Heart right ventricle (tissue), 16 donors: Measurements from ENCODE around the gene MSH5. TPM values are rescaled to one million over a fixed set of nuclear protein-coding genes. Genes with fewer than 3 reads are reported as not detected.
"Not testable (repeated sequence)": the region's sequence is repeated elsewhere in the genome, so short reads cannot be mapped to it uniquely, and the experiment has no call there.

Experiments
- ATAC-seq, 8 donors: fragments of 200-7000 bp; cut with Tn5 transposase; one replicate each; pipeline ENCODE4 v1.9.1; 2020; ENCODE audit warnings: mild to moderate bottlenecking in 8 of 8, moderate library complexity in 8 of 8, moderate number of reproducible peaks in 1 of 8
- DNase-seq, 2 donors: peaks; one replicate each; pipeline ENCODE4 v3.0.0-alpha.2; 2020
- H3K27ac ChIP-seq, 10 donors: fragments of 200-600 bp; sonication (generic) in 2 of 10; one replicate each; pipeline versions ENCODE4 v1.5.0 to v1.8.0; 2020 to 2022; ENCODE audit warnings: mild to moderate bottlenecking in 3 of 10
- H3K27me3 ChIP-seq, 7 donors: fragments of 200-600 bp; one replicate each; pipeline ENCODE4 v1.8.0; 2021 to 2022; ENCODE audit warnings: mild to moderate bottlenecking in 2 of 7
- H3K36me3 ChIP-seq, 9 donors: fragments of 200-600 bp; sonication (generic) in 1 of 9; one replicate each; pipeline versions ENCODE4 v1.5.0 to v1.8.0; 2020 to 2022; ENCODE audit warnings: mild to moderate bottlenecking in 2 of 9
- H3K4me1 ChIP-seq, 9 donors: fragments of 200-600 bp; sonication (generic) in 1 of 9; one replicate each; pipeline versions ENCODE4 v1.5.0 to v1.8.0; 2020 to 2022; ENCODE audit warnings: mild to moderate bottlenecking in 4 of 9
- H3K4me3 ChIP-seq, 10 donors: fragments of 200-600 bp; sonication (generic) in 2 of 10; one replicate each; pipeline versions ENCODE4 v1.5.0 to v1.8.0; 2020 to 2022; ENCODE audit warnings: mild to moderate bottlenecking in 7 of 10, moderate library complexity in 2 of 10
- H3K9me3 ChIP-seq, 11 donors: fragments of 200-600 bp in 10 of 11; sonication (generic) in 2 of 11; one replicate each; pipeline versions ENCODE4 v1.5.0 to v1.8.0; 2013 to 2022; ENCODE audit warnings: mild to moderate bottlenecking in 2 of 11, control low read depth in 1 of 11, moderate library complexity in 1 of 11
- WGBS, 2 donors: extraction: QIAGEN DNeasy Blood & Tissue Kit; methylation state at CpG; one replicate each; pipeline ENCODE4 v1.1.7; 2013; ENCODE audit warnings: inconsistent platforms in 1 of 2; 5-methylcytosine and 5-hydroxymethylcytosine counted together
- intact Hi-C, 10 donors: fragments of 100-400 bp; cut with DNase I; formaldehyde crosslinking; loops; one replicate each; pipeline versions ENCODE4 v1.11.1 to v1.14.2; 2022
- polyA plus RNA-seq, 2 donors: library from polyadenylated mRNA; stranded (reverse); fragments of 200-250 nt; gene quantifications; one replicate each; pipeline ENCODE4 v1.2.3, GENCODE V29; 2013
- total RNA-seq, 10 donors: library from RNA; stranded (reverse); fragmentation: NEBNext Ultra II Directional in 3 of 10; extraction: Animal tissue kit (Norgen Biotek cat#: 25700) in 3 of 10; gene quantifications; one replicate each; pipeline versions ENCODE4 v1.2.1 to v1.2.4, GENCODE V29; 2021 to 2023
- TF ChIP-seq, protein P1 (sequence below), 9 donors: fragments of 200-600 bp; sonication (generic) in 2 of 9; IDR thresholded peaks; one replicate each; pipeline versions ENCODE4 v1.5.0 to v1.8.0; 2021 to 2022; ENCODE audit warnings: antibody characterized with exemption in 9 of 9, mild to moderate bottlenecking in 5 of 9, moderate library complexity in 1 of 9
- donor health status: Arrhythmogenic right ventricular cardiomyopathy.
- donor health status: ischemic (EF 13 %, LVEDD 7.1; RV severe dilation, severe dysfunction).
- donor health status: healthy with polysubstance abuse.
- donor health status: DM: no; HTN: yes; CAD: no.
- donor health status: DM: no; HTN: no; CAD: no.
- donor health status: ischemic (EF 25% LVEDD 6.9; RV normal size, moderate dysfunction).
- donor health status: ischemic (EF 25% LVEDD 5.7; RV mildly dilated, moderate dysfunction).
- donor health status: healthy.
- donor health status: DM: yes; HTN: yes; CAD: no.
- donor health status: Ischemic cardiomyopathy.
- donor health status: ischemic (EF 35%, LVEDD 5.7; RV mildly dilated, moderate dysfunction).
- donor health status: nonischemic (EF 11% LVEDD 7.7; RV severe dilation, severe dysfunction).
- donor health status: DM: yes; HTN: yes; CAD: no.
- donor health status: PGD.
- donor health status: ischemic (EF 29% LVEDD 5.4; RV normal size, mild dysfunction).
- donor health status: nonischemic (EF 23%, LVEDD 6.1; RV moderate dilation, normal function).

Gene MSH5
- total and polyA plus RNA-seq, 12 donors = 0.89 to 6.1 (median 2.6) TPM

DNA sequence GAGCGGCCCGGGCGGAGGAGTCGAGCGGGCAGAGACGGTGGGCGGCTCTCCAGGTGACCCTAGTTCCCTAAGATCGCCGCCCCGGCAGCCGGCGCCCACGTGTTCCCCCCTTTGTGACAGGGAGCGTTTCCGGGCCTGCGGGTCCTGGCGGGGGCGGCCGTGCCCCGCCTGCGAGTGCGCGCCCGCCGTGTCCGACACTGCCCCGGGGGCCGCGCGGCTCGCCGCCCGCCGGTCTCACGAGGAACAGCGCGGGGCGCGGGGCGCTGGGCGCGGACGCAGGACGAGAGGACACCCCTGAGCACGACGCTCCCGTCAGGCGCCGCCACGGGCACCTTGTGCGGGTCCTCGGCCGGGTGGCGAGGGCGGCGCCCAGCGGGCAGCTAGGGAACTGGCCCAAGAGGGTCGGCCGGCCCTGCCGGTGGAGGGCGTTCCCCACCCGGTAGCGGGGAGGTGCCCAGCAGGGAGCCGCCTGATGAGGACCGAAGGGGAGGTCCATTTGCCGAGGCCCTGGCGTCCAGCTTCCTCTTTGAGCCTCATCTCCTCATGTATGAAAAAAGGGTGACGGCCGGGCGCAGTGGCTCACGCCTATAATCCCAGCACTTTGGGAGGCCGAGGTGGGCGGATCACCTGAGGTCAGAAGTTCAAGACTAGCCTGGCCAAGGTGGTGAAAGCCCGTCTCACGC is 56.0 kb downstream of the MSH5 start, which contains the start of gene VARS1:
Gene VARS1, minus strand, starts transcription at position 137 of the 683 bp plus-strand sequence. CDS start 535 bp downstream, outside the sequence.
- TF ChIP-seq, protein P1, sequence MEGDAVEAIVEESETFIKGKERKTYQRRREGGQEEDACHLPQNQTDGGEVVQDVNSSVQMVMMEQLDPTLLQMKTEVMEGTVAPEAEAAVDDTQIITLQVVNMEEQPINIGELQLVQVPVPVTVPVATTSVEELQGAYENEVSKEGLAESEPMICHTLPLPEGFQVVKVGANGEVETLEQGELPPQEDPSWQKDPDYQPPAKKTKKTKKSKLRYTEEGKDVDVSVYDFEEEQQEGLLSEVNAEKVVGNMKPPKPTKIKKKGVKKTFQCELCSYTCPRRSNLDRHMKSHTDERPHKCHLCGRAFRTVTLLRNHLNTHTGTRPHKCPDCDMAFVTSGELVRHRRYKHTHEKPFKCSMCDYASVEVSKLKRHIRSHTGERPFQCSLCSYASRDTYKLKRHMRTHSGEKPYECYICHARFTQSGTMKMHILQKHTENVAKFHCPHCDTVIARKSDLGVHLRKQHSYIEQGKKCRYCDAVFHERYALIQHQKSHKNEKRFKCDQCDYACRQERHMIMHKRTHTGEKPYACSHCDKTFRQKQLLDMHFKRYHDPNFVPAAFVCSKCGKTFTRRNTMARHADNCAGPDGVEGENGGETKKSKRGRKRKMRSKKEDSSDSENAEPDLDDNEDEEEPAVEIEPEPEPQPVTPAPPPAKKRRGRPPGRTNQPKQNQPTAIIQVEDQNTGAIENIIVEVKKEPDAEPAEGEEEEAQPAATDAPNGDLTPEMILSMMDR (IDR thresholded peaks at IDR 0.05) = peak; percentile 65 to 94 (median 88)
- Histone ChIP-seq H3K9me3 (no peaks in the 10 kb centered on the region), H3K36me3 (peaks cover 0 to 54% (median 0%) of the 10 kb centered on the region in 9 donors), H3K27me3 (no peaks in the 10 kb centered on the region), H3K27ac (peak within 1 kb of the TSS; percentile 84 to 99 (median 96)), H3K4me3 (peak within 1 kb of the TSS; percentile 57 to 99 (median 86)), H3K4me1 (peaks cover 5 to 39% (median 14%) of the 10 kb centered on the region in 9 donors)
- intact Hi-C loops = loop anchor here in 4 of 10 donors (2.0 to 10.0 kb wide), 5 partner anchors 31 to 68 kb away; partner anchors contain the start of genes CLIC1 (in 1 of the 4), DDAH2 (in 1 of the 4) and HSPA1B (in 1 of the 4)
- 0 to 1% methylated on average over 54 to 75 of the region's 75 CpGs for WGBS, 2 donors
- peak; percentile 90 to 95 for DNase-seq
- peak; percentile 92 to 96 (median 94) for ATAC-seq

DNA sequence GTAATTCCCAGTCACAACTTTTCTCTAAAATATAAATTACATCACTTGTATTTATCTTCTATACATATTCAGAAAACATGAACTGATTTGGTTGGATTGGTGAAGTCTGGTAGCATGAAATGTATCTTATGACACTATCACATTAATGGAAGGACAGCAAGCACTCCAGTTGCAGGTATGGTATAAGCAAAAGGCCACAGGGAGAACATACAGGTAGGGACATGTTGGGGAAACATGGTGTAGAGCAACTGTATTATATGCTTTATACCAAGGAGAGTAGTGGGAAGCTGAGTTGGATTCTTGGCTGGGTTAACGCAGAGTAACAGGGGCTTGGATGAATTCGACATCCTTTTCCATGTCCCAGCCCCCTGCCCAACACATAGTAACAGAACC is 57.2 kb downstream of the MSH5 start:
- WGBS, 2 donors = 82 to 84% methylated on average over 2 of the region's 2 CpGs
- intact Hi-C loops = loop anchor here in 3 of 10 donors (5.0 to 10.0 kb wide), 3 partner anchors 35 to 70 kb away; partner anchors contain the start of genes CLIC1 (in 1 of the 3) and DDAH2 (in 1 of the 3)

DNA sequence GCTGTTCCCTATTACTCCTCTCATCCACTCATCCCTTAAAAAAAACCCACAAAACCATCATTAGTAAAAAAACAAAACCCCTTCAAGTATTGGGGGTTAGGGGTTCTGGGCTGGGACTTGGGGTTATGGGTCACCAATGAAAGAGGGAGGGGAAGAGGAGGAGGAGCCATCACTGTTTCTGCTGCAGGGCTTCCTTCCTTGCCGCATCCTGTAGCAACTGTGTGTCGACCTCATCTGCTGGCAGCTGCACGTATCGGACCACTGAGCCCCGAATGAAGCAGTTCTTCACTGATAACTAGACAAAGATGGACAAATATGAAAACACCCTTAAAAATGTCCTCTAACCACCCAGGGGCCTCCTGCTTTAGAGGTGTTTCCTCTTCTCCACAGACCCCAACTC is 57.8 kb downstream of the MSH5 start:
- TF ChIP-seq, protein P1 (IDR thresholded peaks at IDR 0.05) = no peak
- H3K36me3 ChIP-seq = peaks cover 0 to 51% (median 8%) of the 10 kb centered on the region in 9 donors
- ATAC-seq (no peak), DNase-seq (no peak)
- no peak overlapping the region for H3K4me3 ChIP-seq
- no peaks in the 10 kb centered on the region for H3K9me3 ChIP-seq
- intact Hi-C loops = loop anchor here in 3 of 10 donors (5.0 to 10.0 kb wide), 3 partner anchors 35 to 70 kb away; partner anchors contain the start of genes CLIC1 (in 1 of the 3) and DDAH2 (in 1 of the 3)
- H3K27me3 ChIP-seq = no peaks in the 10 kb centered on the region
- peaks cover 5 to 33% (median 14%) of the 10 kb centered on the region in 9 donors for H3K4me1 ChIP-seq
- WGBS, 2 donors = 48 to 50% methylated on average over 5 of the region's 5 CpGs
- H3K27ac ChIP-seq = peak overlapping the region in 3 of 10 donors; percentile 18 to 97 (median 97)

More for the DNA sequence above, 57.2 kb downstream of the MSH5 start:
- H3K27me3 ChIP-seq = no peaks in the 10 kb centered on the region
- no peak overlapping the region for H3K4me3 ChIP-seq
- peak overlapping the region in 4 of 10 donors; percentile 18 to 99 (median 97) for H3K27ac ChIP-seq
- DNase-seq (no peak), ATAC-seq (no peak)
- TF ChIP-seq, protein P1 (IDR thresholded peaks at IDR 0.05) = no peak
- no peaks in the 10 kb centered on the region for H3K9me3 ChIP-seq
- peaks cover 0 to 51% (median 2%) of the 10 kb centered on the region in 9 donors for H3K36me3 ChIP-seq
- H3K4me1 ChIP-seq = peaks cover 5 to 33% (median 14%) of the 10 kb centered on the region in 9 donors

DNA sequence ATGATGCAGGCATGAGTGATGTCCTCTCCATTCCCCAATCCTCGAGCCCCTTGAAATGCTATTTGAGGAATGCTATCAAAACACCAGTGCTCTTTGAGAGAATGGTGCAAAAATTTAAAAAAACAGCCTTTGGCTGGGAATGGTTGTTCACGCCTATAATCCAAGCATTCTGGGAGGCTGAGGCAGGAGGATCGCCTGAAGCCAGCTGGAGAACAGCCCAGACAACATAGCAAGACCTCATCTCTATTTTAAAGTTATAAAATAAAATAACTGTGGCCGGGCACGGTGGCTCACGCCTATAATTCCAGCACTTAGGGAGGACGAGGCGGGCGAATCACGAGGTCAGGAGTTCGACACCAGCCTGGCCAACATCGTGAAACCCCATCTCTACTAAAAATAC is 60.0 kb downstream of the MSH5 start:
- no peak overlapping the region for H3K27ac ChIP-seq
- ATAC-seq = no peak
- H3K9me3 ChIP-seq = no peaks in the 10 kb centered on the region

DNA sequence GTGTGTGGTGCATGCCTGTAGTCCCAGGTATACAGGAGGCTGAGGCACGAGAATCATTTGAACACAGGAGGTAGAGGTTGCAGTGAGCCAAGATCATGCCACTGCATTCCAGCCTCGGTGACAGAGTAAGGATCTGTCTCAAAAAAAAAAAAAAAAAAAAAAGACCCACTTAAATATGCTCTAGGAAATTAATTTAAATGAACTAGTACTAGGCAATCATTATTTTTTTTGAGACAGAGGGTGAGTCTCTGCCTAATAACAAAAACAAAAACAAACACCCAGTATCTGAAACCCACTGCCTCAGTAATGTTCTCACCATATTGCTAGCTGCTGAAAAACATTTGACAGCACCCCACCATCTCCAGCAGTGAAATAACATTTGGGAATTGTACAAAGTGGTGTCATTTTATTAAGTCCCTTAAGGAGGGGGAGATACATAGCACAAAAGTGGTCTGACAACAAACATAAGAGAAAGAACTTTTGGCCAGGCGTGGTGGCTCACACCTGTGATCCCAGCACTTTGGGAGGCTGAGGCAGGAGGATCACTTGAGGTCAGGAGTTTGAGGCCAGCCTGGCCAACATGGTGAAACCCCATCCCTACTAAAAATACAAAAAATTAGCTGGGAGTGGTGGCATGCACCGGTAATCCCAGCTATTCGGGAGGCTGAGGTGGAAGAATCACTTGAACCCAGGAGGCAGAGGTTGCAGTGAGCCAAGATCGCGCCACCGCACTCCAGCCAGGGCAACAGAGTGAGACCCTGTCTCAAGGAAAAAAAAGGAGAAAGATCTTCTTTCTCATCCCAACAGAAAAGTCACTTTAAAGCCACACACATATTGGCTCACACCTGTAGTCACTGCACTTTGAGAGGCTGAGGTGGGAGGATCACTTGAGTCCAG is 61.5 kb downstream of the MSH5 start:
- ATAC-seq, H3K27ac ChIP-seq, H3K4me3 ChIP-seq, intact Hi-C loops, H3K27me3 ChIP-seq, DNase-seq, H3K9me3 ChIP-seq: not testable (repeated sequence)
- H3K4me1 ChIP-seq = peaks cover 0 to 28% (median 13%) of the 10 kb centered on the region in 9 donors
- peaks cover 0 to 64% (median 10%) of the 10 kb centered on the region in 9 donors for H3K36me3 ChIP-seq
- WGBS, 2 donors = 96 to 97% methylated on average over 8 of the region's 8 CpGs

More for the DNA sequence above, 60.0 kb downstream of the MSH5 start:
- 83 to 87% methylated on average over 12 of the region's 12 CpGs for WGBS, 2 donors
- peaks cover 0 to 64% (median 10%) of the 10 kb centered on the region in 9 donors for H3K36me3 ChIP-seq
- no peak overlapping the region for H3K4me3 ChIP-seq
- H3K4me1 ChIP-seq = peaks cover 2 to 21% (median 7%) of the 10 kb centered on the region in 9 donors
- no peak for DNase-seq
- no peaks in the 10 kb centered on the region for H3K27me3 ChIP-seq
- intact Hi-C loops = loop anchor here in 3 of 10 donors (5.0 to 10.0 kb wide), 3 partner anchors 33 to 72 kb away; partner anchors contain the start of genes CLIC1 (in 1 of the 3) and DDAH2 (in 1 of the 3)
- TF ChIP-seq, protein P1 (IDR thresholded peaks at IDR 0.05) = no peak
